IPS DF 19.7 (cell line): Measurements from ENCODE around the gene BEGAIN.
"Not testable (repeated sequence)": the region's sequence is repeated elsewhere in the genome, so short reads cannot be mapped to it uniquely, and the experiment has no call there.

Experiments
- DNase-seq: peaks from one replicate; pipeline ENCODE4 v3.0.0-alpha.2; 2013; ENCODE audit warnings: low read depth, low spot score

The BEGAIN gene

DNA sequence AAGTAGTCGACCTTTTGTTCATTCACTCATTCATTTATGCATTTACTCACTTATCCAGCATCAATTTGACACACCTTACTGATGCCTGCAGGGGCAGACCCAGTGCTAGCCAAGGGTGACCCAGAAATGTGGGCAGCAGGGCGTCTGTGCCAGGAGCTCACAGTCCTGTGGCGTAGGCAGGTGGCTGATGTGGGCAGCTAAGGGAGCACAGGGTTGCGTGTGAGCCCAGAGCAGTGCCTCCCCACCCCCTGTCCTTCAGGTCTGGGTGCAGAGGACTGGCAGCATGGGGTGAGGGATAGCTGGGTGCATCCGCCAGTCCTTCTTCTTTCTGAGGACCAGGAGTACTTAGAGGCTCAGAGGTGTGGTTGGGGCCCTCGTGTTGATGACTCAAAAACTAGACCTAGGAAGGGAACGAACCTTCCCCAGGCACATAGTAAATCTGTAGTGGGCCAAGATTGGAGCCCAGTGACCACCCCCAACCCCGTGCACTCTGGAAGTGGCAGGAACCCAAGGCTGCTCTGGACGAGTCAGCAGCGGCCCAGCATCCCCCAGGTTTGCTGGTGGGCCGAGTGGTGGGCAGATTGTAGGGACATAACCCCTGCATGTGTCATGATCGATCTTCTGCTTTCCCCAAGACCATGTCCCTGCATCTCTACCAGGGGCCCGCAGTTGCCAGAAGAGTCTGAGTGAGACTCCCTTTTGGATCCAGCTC, 63.9 kb downstream of the BEGAIN start:
- DNase-seq: no peak

- no peak for DNase-seq
These were observed 64.6 kb downstream of the BEGAIN start for GRCh38 chr14:100522616-100523099.

GRCh38 chr14:100506053-100506452, 81.2 kb downstream of the BEGAIN start:
- not testable (repeated sequence) for DNase-seq

DNA sequence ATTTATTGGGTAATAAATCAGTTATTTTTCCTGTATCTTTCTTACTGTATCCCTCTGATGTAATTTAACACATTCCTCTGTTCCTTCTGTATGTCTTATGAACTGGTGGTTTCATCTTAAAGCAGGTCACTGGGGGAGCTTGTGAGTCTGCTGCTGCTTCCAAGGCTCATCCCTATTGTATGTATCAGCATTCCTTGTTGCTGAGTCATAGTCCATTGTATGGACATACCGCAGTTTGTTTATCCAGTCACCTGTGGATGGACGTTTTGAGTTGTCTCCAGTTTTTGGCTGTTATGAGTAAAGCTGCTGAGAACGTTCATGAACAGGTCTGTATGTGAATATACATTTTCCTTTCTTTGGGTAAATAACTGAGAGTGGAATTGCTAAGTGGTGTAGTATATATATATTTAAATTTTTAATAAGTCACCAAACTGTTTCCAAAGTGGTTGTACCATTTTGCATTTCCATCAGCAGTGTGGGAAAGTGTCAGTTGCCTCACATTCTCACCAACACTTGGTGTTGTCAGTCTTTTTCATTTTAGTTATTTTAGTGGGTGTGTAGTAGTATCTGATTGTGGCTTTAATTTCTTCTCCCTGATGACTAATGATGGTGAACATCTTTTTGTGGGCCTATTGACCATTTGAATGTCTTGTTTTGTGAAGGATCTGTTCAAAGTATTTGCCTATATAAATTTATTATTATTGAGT, 82.7 kb downstream of the BEGAIN start:
- no peak for DNase-seq

GRCh38 chr14:100503251-100503650, 84.0 kb downstream of the BEGAIN start:
- DNase-seq: no peak

DNA sequence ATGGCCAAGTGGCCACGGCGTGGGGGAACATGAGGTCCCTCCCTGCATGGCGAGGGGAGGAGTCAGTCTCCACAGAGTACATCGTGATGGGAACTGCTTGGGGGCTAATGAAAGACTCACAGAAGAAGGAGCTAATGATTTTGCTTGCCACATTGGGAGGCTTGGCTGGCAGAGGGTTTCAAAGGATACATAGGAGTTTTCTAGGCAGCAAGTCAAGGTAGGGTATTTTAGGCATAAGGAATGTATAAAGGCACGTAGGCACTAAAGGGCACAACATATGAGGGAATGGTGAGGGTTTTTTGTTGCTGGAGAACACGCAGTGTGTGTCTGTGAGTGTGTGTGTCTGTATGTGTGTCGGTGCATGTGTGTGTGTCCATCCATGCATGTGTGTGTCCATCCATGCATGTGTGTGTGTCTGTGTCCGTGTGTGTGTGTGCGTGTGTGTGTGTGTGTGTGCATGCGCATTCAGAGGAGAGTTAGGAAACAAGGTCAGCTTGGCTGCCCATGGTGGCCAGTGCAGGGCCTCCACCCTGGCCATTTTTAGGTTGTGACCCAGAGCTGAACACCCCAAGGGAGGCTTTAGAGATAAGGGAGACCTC, 84.5 kb downstream of the BEGAIN start:
- DNase-seq: no peak

DNA sequence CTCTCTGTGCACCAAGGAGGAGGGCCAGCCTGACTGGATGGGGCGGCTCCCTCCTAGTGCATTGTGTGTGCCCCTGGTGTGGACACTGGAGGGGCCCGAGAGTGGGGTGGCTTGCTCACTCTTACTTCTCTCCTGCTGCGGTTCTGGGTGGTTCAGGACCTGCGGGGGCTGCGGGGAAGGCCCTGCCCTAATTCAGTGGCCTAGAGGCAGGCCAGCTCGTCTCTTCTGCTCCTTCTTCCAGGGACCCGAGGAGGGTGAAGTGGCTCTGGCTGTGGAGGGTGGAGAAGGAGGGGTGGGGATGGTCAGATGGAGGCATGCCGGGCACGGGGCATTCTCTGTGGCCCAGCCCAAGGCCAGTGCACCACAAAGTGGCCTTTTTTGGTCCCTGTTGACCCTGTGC, 87.1 kb downstream of the BEGAIN start:
- DNase-seq: no peak

- no peak for DNase-seq
These were observed 89.1 kb downstream of the BEGAIN start for GRCh38 chr14:100498068-100498467.

- no peak for DNase-seq
These were observed 91.3 kb downstream of the BEGAIN start for GRCh38 chr14:100495917-100496316.

DNA sequence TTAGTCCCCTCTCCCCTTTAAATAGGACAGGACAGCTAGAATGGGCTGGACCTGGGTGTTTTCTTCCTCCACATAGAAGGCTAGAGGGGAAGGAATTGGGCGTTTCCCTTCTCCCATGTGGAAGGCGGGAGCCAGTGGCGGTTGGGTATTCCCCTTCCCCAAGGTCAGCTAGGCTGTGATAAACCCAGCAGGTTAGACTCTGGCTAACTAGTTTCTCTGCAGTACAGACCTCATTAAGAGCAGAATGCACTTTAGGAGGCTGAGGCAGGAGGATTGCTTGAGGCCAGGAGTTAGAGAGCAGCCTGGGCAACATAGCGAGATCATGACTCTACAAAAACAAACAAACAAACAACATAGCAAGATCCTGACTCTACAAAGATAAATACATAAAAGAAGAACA, 92.6 kb downstream of the BEGAIN start:
- no peak for DNase-seq

- DNase-seq: no peak
These were observed 97.0 kb downstream of the BEGAIN start for GRCh38 chr14:100490252-100490651.

DNA sequence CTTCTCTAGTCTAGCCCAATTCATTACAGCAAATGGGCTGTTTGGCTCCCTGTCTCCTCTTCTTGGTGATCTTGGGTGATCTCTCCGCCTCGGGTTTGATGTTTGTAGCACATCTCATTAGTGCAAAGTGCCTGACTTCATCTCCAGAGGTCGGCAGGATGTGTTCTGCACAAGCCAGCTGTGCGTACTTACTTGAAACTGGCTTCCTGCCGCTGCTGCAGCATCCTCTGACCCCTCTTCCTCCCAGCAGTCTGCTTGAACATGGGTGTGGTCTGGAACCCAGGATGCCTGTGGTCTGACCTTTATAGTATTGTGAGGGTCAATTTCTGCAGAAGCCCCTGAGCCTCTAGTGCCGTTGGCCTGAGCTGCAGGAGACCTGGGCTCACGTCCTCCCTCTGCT, 99.2 kb downstream of the BEGAIN start:
- no peak for DNase-seq

GRCh38 chr14:100487304-100487703, 99.9 kb downstream of the BEGAIN start:
- DNase-seq: no peak
